IMR-90 (cell line): ENCODE data around the gene TIGAR. TPM values are rescaled to one million over a fixed set of nuclear protein-coding genes. Genes with fewer than 3 reads are reported as not detected.

Experiments
- ATAC-seq: fragments of 200-7000 bp; cut with Tn5 transposase; 2 replicates; pipeline ENCODE4 v1.9.1; 2020; ENCODE audit warnings: low read depth, mild to moderate bottlenecking, moderate library complexity
- BruUV-seq: library from RNA; stranded (reverse); fragments of 400-500 nt; replicated peaks from 2 replicates; lab custom pipeline; 2021; lab: Mats Ljungman, UMichigan
- CTCF ChIA-PET: fragments of 300-600 bp; formaldehyde crosslinking; extraction: SDS; loops from one replicate; lab custom pipeline; 2021; ENCODE audit warnings: antibody characterized with exemption; lab: Yijun Ruan, JAX
- POLR2A ChIA-PET: fragments of 300-600 bp; sonication (Branson Sonifier 250); formaldehyde crosslinking; loops from one replicate; lab custom pipeline; 2022; ENCODE audit warnings: antibody characterized with exemption; ENCODE audit not compliant: unreplicated experiment; lab: Charles Lee
- DNase-seq: peaks from one replicate; pipeline ENCODE4 v3.0.0; 2013
- H2AFZ ChIP-seq: replicated peaks from 2 replicates; pipeline ENCODE3; 2013; ENCODE audit warnings: low read length, mild to moderate bottlenecking; ENCODE audit not compliant: poor library complexity
- H2AK5ac ChIP-seq: 2 replicates; pipeline ENCODE4 v1.6.1; 2013; ENCODE audit warnings: low read depth, low read length, inconsistent platforms
- H2AK9ac ChIP-seq: replicated peaks from 2 replicates; pipeline ENCODE3; 2013; ENCODE audit warnings: mild to moderate bottlenecking, low read depth, low read length, moderate library complexity; ENCODE audit not compliant: poor library complexity
- H2BK120ac ChIP-seq: 2 replicates; pipeline ENCODE4 v1.6.1; 2013; ENCODE audit warnings: low read depth, low read length, inconsistent platforms
- H2BK15ac ChIP-seq: 3 replicates; pipeline ENCODE4 v1.6.1; 2013; ENCODE audit warnings: low read depth, low read length, inconsistent platforms
- H2BK20ac ChIP-seq: 2 replicates; pipeline ENCODE4 v1.6.1; 2013; ENCODE audit warnings: low read depth, mild to moderate bottlenecking, inconsistent platforms, low read length, moderate library complexity
- H2BK5ac ChIP-seq: 2 replicates; pipeline ENCODE4 v1.6.1; 2013; ENCODE audit warnings: mild to moderate bottlenecking, low read depth, low read length, inconsistent platforms; ENCODE audit not compliant: poor library complexity, severe bottlenecking
- H3K14ac ChIP-seq: replicated peaks from 2 replicates; pipeline ENCODE4 v1.6.1; 2013; ENCODE audit warnings: low read depth, low read length, inconsistent platforms
- H3K18ac ChIP-seq: 2 replicates; pipeline ENCODE4 v1.6.1; 2013; ENCODE audit warnings: low read depth, low read length, control low read depth
- H3K23ac ChIP-seq: 2 replicates; pipeline ENCODE4 v1.6.1; 2013; ENCODE audit warnings: low read depth, low read length, inconsistent platforms
- H3K27ac ChIP-seq: 2 replicates; pipeline ENCODE4 v1.5.1; 2013; ENCODE audit warnings: mild to moderate bottlenecking, control low read depth, low read length; ENCODE audit not compliant: insufficient read depth
- H3K27me3 ChIP-seq: 2 replicates; pipeline ENCODE4 v1.6.1; 2013; ENCODE audit warnings: low read length; ENCODE audit not compliant: control insufficient read depth, insufficient read depth
- H3K36me3 ChIP-seq: 2 replicates; pipeline ENCODE4 v1.6.1; 2013; ENCODE audit warnings: low read length, mixed read lengths; ENCODE audit not compliant: control insufficient read depth, insufficient read depth
- H3K4ac ChIP-seq: 2 replicates; pipeline ENCODE4 v1.6.1; 2013; ENCODE audit warnings: low read depth, low read length, inconsistent platforms
- H3K4me1 ChIP-seq: 2 replicates; pipeline ENCODE4 v1.6.1; 2013; ENCODE audit warnings: low read length, mixed read lengths; ENCODE audit not compliant: control insufficient read depth, insufficient read depth
- H3K4me2 ChIP-seq: 2 replicates; pipeline ENCODE4 v1.6.1; 2013; ENCODE audit warnings: low read depth, mild to moderate bottlenecking, control low read depth, low read length, moderate library complexity
- H3K4me3 ChIP-seq: 2 replicates; pipeline ENCODE4 v1.5.1; 2013; ENCODE audit warnings: low read depth, mild to moderate bottlenecking, control low read depth, low read length, moderate library complexity; ENCODE audit not compliant: insufficient read depth
- H3K56ac ChIP-seq: 2 replicates; pipeline ENCODE4 v1.6.1; 2013; ENCODE audit warnings: low read length, inconsistent platforms; ENCODE audit not compliant: insufficient read depth; ENCODE audit errors: extremely low read depth
- H3K79me1 ChIP-seq, 2 experiments: 2 replicates each; pipeline ENCODE4 v1.6.1; 2013; ENCODE audit warnings: low read length in 2 of 2, inconsistent platforms in 1 of 2, low read depth in 1 of 2
- H3K9ac ChIP-seq: 2 replicates; pipeline ENCODE4 v1.6.1; 2013; ENCODE audit warnings: low read depth, low read length, control low read depth
- H3K9me1 ChIP-seq: 2 replicates; pipeline ENCODE4 v1.6.1; 2013; ENCODE audit warnings: low read length, inconsistent platforms; ENCODE audit not compliant: insufficient read depth
- H3K9me3 ChIP-seq: 2 replicates; pipeline ENCODE4 v1.6.1; 2013; ENCODE audit warnings: low read length; ENCODE audit not compliant: control insufficient read depth, insufficient read depth
- H4K20me1 ChIP-seq: 2 replicates; pipeline ENCODE4 v1.6.1; 2013; ENCODE audit warnings: low read length, inconsistent platforms; ENCODE audit not compliant: insufficient read depth
- H4K5ac ChIP-seq: 2 replicates; pipeline ENCODE4 v1.6.1; 2013; ENCODE audit warnings: mild to moderate bottlenecking, low read depth, low read length, control low read depth
- H4K8ac ChIP-seq, 2 experiments: 2 replicates each; pipeline ENCODE4 v1.6.1; 2013; ENCODE audit warnings: low read depth in 2 of 2, low read length in 2 of 2, control low read depth in 1 of 2, inconsistent platforms in 1 of 2
- H4K91ac ChIP-seq: 2 replicates; pipeline ENCODE4 v1.6.1; 2013; ENCODE audit warnings: low read depth, low read length, inconsistent platforms; ENCODE audit not compliant: insufficient read depth
- MXI1 ChIP-seq: IDR thresholded peaks from 2 replicates; pipeline ENCODE4 v1.6.1; 2012; ENCODE audit warnings: low read depth, mild to moderate bottlenecking, low read length, moderate library complexity, borderline replicate concordance
- WGBS, 2 experiments: methylation state at CpG; one replicate each; pipeline versions ENCODE4 v1.1.5 to v1.1.7; 2013; ENCODE audit warnings: missing lambda C conversion rate in 2 of 2; ENCODE audit not compliant: insufficient read length in 1 of 2; ENCODE audit errors: extremely low coverage in 2 of 2; 5-methylcytosine and 5-hydroxymethylcytosine counted together
- dilution Hi-C: fragments of 300-500 bp; cut with HindIII; formaldehyde crosslinking; loops from one replicate; pipeline ENCODE4 v1.14.3; 2018; ENCODE audit warnings: low sequenced_read_pairs; ENCODE audit not compliant: unreplicated experiment
- in situ Hi-C: fragments of 300-500 bp; cut with MboI; formaldehyde crosslinking; loops from 3 replicates; pipeline ENCODE4 v1.14.3; 2019; ENCODE audit warnings: low sequenced_read_pairs, inconsistent platforms, mixed read lengths
- intact Hi-C: fragments of 100-400 bp; cut with micrococcal nuclease; formaldehyde crosslinking; loops from 2 replicates; pipeline ENCODE4 v1.10.0; 2022
- polyA plus RNA-seq, 3 experiments: library from polyadenylated mRNA; depleted of rRNA; stranded (reverse); fragments of >200 nt; gene quantifications; 2 replicates each; pipeline ENCODE4 v1.2.3, GENCODE V29; 2012; ENCODE audit warnings: low replicate concordance in 1 of 3
- total RNA-seq: library from RNA; depleted of rRNA; stranded (reverse); fragments of >200 nt; gene quantifications from 2 replicates; pipeline ENCODE4 v1.2.3, GENCODE V29; 2012

TIGAR gene
- total and polyA plus RNA-seq, 2 of the 4 experiments (the other 2 are of a cell fraction) = 7.3 to 13.7 TPM

DNA sequence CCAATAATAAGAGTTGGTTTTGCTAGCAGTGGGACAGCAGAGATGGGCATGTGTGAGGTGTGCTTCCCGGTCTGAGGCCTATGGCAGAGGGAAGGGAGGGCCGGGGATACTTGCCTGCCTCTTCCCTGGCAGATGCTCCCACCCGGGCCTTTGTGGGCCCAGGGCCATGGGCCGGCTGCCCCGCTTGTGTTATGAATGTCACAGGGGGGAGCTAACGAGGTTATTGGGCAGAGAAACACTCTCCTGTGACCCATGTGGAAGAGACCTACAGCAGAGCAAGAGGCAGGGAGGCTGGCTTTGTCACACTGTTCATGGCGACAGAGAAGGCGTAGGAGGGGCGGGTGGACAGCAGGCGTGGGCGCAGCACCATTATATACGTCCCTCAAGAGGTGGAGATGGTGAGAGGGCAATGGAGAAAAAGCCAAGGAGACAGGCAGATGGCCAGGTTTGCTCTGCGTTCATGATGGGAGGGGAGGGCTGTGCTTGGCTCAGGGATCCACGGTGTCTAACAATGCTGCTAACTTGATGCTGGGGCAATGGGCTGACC lies 34.2 kb upstream of the TIGAR start:
- CTCF ChIA-PET = interaction anchor here (1.6 kb wide), 1 partner anchor 10 kb away, joined by 6 read pairs; no protein-coding TSS in a partner anchor
- no peak overlapping the region for H3K18ac ChIP-seq
- intact Hi-C loops = no loop called here
- no peaks in the 10 kb centered on the region for H3K9me3 ChIP-seq
- H2BK15ac ChIP-seq = no peak overlapping the region
- H3K27ac ChIP-seq = no peak overlapping the region
- in situ Hi-C loops = loop anchor here (5.0 kb wide), 1 partner anchor 295 kb away; no protein-coding TSS in a partner anchor
- H2BK20ac ChIP-seq = no peak overlapping the region
- H4K20me1 ChIP-seq = no peaks in the 10 kb centered on the region
- H3K23ac ChIP-seq = no peak overlapping the region
- H3K4me1 ChIP-seq = no peaks in the 10 kb centered on the region
- ATAC-seq = no peak
- no TSS peak for BruUV-seq
- H2AK9ac ChIP-seq = no peak overlapping the region
- H4K8ac ChIP-seq = no peak overlapping the region
- no peak overlapping the region for H2BK120ac ChIP-seq
- no peak overlapping the region for H4K91ac ChIP-seq
- no peak overlapping the region for H2AK5ac ChIP-seq
- no peak overlapping the region for H2BK5ac ChIP-seq
- H3K4me3 ChIP-seq = no peak overlapping the region
- DNase-seq = no peak
- dilution Hi-C loops = no loop called here
- H3K36me3 ChIP-seq = no peaks in the 10 kb centered on the region; the same call in 1 of the 2 replicates
- H3K9me1 ChIP-seq = no peaks in the 10 kb centered on the region
- no peak overlapping the region for H2AFZ ChIP-seq
- TF ChIP-seq MXI1 = no peak
- WGBS, 2 experiments = 56% methylated on average over 5 of the region's 14 CpGs; no CpG with 5 or more reads in 1 of the 2 experiments
- no peak overlapping the region for H3K14ac ChIP-seq
- no peak overlapping the region for H4K5ac ChIP-seq
- POLR2A ChIA-PET = no interaction called here
- H3K27me3 ChIP-seq = no peaks in the 10 kb centered on the region; the same call in 1 of the 2 replicates
- H3K4ac ChIP-seq = no peak overlapping the region
- no peaks in the 10 kb centered on the region for H3K79me1 ChIP-seq
- no peak overlapping the region for H3K9ac ChIP-seq
- H3K56ac ChIP-seq = no peak overlapping the region
- H3K4me2 ChIP-seq = no peak overlapping the region
